ENCODE results near the gene MPV17L.
A peak's percentile ranks its signal among the peaks of the same experiment; 100 is the strongest.
"Not testable (repeated sequence)": the region's sequence is repeated elsewhere in the genome, so short reads cannot be mapped to it uniquely, and the experiment has no call there.

The MPV17L gene

GRCh38 chr16:15451098-15451731 is 55.7 kb downstream of the MPV17L start:
- Histone ChIP-seq H3K4me1 (ENCODE audit: control insufficient read depth in 2 of 2, insufficient read depth in 1 of 2, low read depth in 1 of 2, low read length in 2 of 2) (no peaks in the 10 kb centered on the region), H2BK120ac (ENCODE audit: low read depth, low read length) (no peak overlapping the region), H3K4me2 (ENCODE audit: insufficient read depth, low read length, poor library complexity, severe bottlenecking) (no peak overlapping the region), H3K23ac (ENCODE audit: low read depth, low read length, poor library complexity) (no peak overlapping the region), H3K9ac (ENCODE audit: low read depth, low read length, poor library complexity) (no peak overlapping the region), H3K4ac (ENCODE audit: low read length) (no peak overlapping the region), H3K18ac (ENCODE audit: low read length) (no peak overlapping the region), H2AK5ac (ENCODE audit: low read depth, low read length) (no peak overlapping the region), H4K8ac (ENCODE audit: low read depth, low read length) (no peak overlapping the region), H3K4me3 (ENCODE audit: low read length in 2 of 2) (no peak overlapping the region), H3K79me1 (ENCODE audit: low read depth, low read length) (no peaks in the 10 kb centered on the region), H2BK15ac (ENCODE audit: low read length) (no peak overlapping the region), H3K9me3 (replicated peaks in 1 of 2; ENCODE audit: control insufficient read depth in 2 of 2, insufficient read depth in 1 of 2, low read depth in 1 of 2, low read length in 2 of 2) (no peaks in the 10 kb centered on the region), H3K36me3 (replicated peaks in 1 of 2; ENCODE audit: control insufficient read depth in 2 of 2, insufficient read depth in 2 of 2, low read length in 2 of 2) (no peaks in the 10 kb centered on the region), H3K14ac (ENCODE audit: low read length) (no peak overlapping the region), H4K91ac (ENCODE audit: low read depth, low read length, poor library complexity) (no peak overlapping the region), H2AFZ (ENCODE audit: low read length) (no peak overlapping the region), H3K27ac (replicated peaks; ENCODE audit: low read length) (no peak overlapping the region), H2BK5ac (ENCODE audit: low read length) (no peak overlapping the region), H2BK12ac (ENCODE audit: low read length) (no peak overlapping the region), H3K27me3 (ENCODE audit: control insufficient read depth in 3 of 3, insufficient read depth in 3 of 3, low read depth in 1 of 3, low read length in 3 of 3) (peaks cover 0 to 3% (median 0%) of the 10 kb centered on the region in 3 experiments)
- no CpG with 5 or more reads among the region's 10 CpGs for WGBS, 2 donors (ENCODE audit: extremely low coverage in 2 of 2, insufficient read length in 2 of 2, insufficient replicate concordance in 1 of 2)
- no peak for DNase-seq (ENCODE audit: low spot score)

GRCh38 chr16:15452246-15452855 is 56.8 kb downstream of the MPV17L start:
- no peak for DNase-seq (ENCODE audit: low spot score)
- no peak overlapping the region for H3K23ac ChIP-seq (ENCODE audit: low read depth, low read length, poor library complexity)
- H3K4me3 ChIP-seq (ENCODE audit: low read length in 2 of 2), result peak overlapping the region in 1 of 2 donors; percentile 25
- H3K4ac ChIP-seq (ENCODE audit: low read length), result no peak overlapping the region
- H3K18ac ChIP-seq (ENCODE audit: low read length), result no peak overlapping the region
- H4K91ac ChIP-seq (ENCODE audit: low read depth, low read length, poor library complexity), result no peak overlapping the region
- H3K27me3 ChIP-seq (ENCODE audit: control insufficient read depth in 3 of 3, insufficient read depth in 3 of 3, low read depth in 1 of 3, low read length in 3 of 3), result peaks cover 0 to 3% (median 0%) of the 10 kb centered on the region in 3 experiments
- H3K14ac ChIP-seq (ENCODE audit: low read length), result no peak overlapping the region
- H2AK5ac ChIP-seq (ENCODE audit: low read depth, low read length), result no peak overlapping the region
- H2BK15ac ChIP-seq (ENCODE audit: low read length), result no peak overlapping the region
- no CpG with 5 or more reads among the region's 8 CpGs for WGBS, 2 donors (ENCODE audit: extremely low coverage in 2 of 2, insufficient read length in 2 of 2, insufficient replicate concordance in 1 of 2)
- H3K9ac ChIP-seq (ENCODE audit: low read depth, low read length, poor library complexity), result no peak overlapping the region
- no peak overlapping the region for H3K4me2 ChIP-seq (ENCODE audit: insufficient read depth, low read length, poor library complexity, severe bottlenecking)
- H3K4me1 ChIP-seq (ENCODE audit: control insufficient read depth in 2 of 2, insufficient read depth in 1 of 2, low read depth in 1 of 2, low read length in 2 of 2), result no peaks in the 10 kb centered on the region
- no peak overlapping the region for H2BK120ac ChIP-seq (ENCODE audit: low read depth, low read length)
- H2AFZ ChIP-seq (ENCODE audit: low read length), result no peak overlapping the region
- no peak overlapping the region for H2BK12ac ChIP-seq (ENCODE audit: low read length)
- H3K9me3 ChIP-seq (replicated peaks in 1 of 2; ENCODE audit: control insufficient read depth in 2 of 2, insufficient read depth in 1 of 2, low read depth in 1 of 2, low read length in 2 of 2), result no peaks in the 10 kb centered on the region
- no peak overlapping the region for H2BK5ac ChIP-seq (ENCODE audit: low read length)
- no peak overlapping the region for H3K27ac ChIP-seq (replicated peaks; ENCODE audit: low read length)
- no peak overlapping the region for H4K8ac ChIP-seq (ENCODE audit: low read depth, low read length)
- H3K79me1 ChIP-seq (ENCODE audit: low read depth, low read length), result peaks cover under 1% of the 10 kb centered on the region
- peaks cover 0 to under 1% of the 10 kb centered on the region in 2 donors for H3K36me3 ChIP-seq (replicated peaks in 1 of 2; ENCODE audit: control insufficient read depth in 2 of 2, insufficient read depth in 2 of 2, low read length in 2 of 2)

- not testable (repeated sequence) for H4K8ac ChIP-seq (ENCODE audit: low read depth, low read length); H3K27me3 ChIP-seq (ENCODE audit: control insufficient read depth in 3 of 3, insufficient read depth in 3 of 3, low read depth in 1 of 3, low read length in 3 of 3); H3K36me3 ChIP-seq (replicated peaks in 1 of 2; ENCODE audit: control insufficient read depth in 2 of 2, insufficient read depth in 2 of 2, low read length in 2 of 2); H3K79me1 ChIP-seq (ENCODE audit: low read depth, low read length); H3K9ac ChIP-seq (ENCODE audit: low read depth, low read length, poor library complexity); H3K9me3 ChIP-seq (replicated peaks in 1 of 2; ENCODE audit: control insufficient read depth in 2 of 2, insufficient read depth in 1 of 2, low read depth in 1 of 2, low read length in 2 of 2); H3K4me3 ChIP-seq (ENCODE audit: low read length in 2 of 2); H2BK120ac ChIP-seq (ENCODE audit: low read depth, low read length); H2BK15ac ChIP-seq (ENCODE audit: low read length); H3K27ac ChIP-seq (replicated peaks; ENCODE audit: low read length); H2BK5ac ChIP-seq (ENCODE audit: low read length); H3K4me1 ChIP-seq (ENCODE audit: control insufficient read depth in 2 of 2, insufficient read depth in 1 of 2, low read depth in 1 of 2, low read length in 2 of 2); H3K23ac ChIP-seq (ENCODE audit: low read depth, low read length, poor library complexity); H2AK5ac ChIP-seq (ENCODE audit: low read depth, low read length); DNase-seq (ENCODE audit: low spot score); H4K91ac ChIP-seq (ENCODE audit: low read depth, low read length, poor library complexity); H3K18ac ChIP-seq (ENCODE audit: low read length); H3K4ac ChIP-seq (ENCODE audit: low read length); H2AFZ ChIP-seq (ENCODE audit: low read length); H3K4me2 ChIP-seq (ENCODE audit: insufficient read depth, low read length, poor library complexity, severe bottlenecking); H3K14ac ChIP-seq (ENCODE audit: low read length); H2BK12ac ChIP-seq (ENCODE audit: low read length)
- no CpG with 5 or more reads among the region's 7 CpGs for WGBS, 2 donors (ENCODE audit: extremely low coverage in 2 of 2, insufficient read length in 2 of 2, insufficient replicate concordance in 1 of 2)
Measured at GRCh38 chr16:15453296-15453695, 57.7 kb downstream of the MPV17L start.

- H3K9ac ChIP-seq (ENCODE audit: low read depth, low read length, poor library complexity); H3K79me1 ChIP-seq (ENCODE audit: low read depth, low read length); H3K4me1 ChIP-seq (ENCODE audit: control insufficient read depth in 2 of 2, insufficient read depth in 1 of 2, low read depth in 1 of 2, low read length in 2 of 2); H3K14ac ChIP-seq (ENCODE audit: low read length); H3K27ac ChIP-seq (replicated peaks; ENCODE audit: low read length); H3K27me3 ChIP-seq (ENCODE audit: control insufficient read depth in 3 of 3, insufficient read depth in 3 of 3, low read depth in 1 of 3, low read length in 3 of 3); H3K4me2 ChIP-seq (ENCODE audit: insufficient read depth, low read length, poor library complexity, severe bottlenecking); DNase-seq (ENCODE audit: low spot score); H2BK12ac ChIP-seq (ENCODE audit: low read length); H2BK15ac ChIP-seq (ENCODE audit: low read length); H2AK5ac ChIP-seq (ENCODE audit: low read depth, low read length); H3K4me3 ChIP-seq (ENCODE audit: low read length in 2 of 2); H3K4ac ChIP-seq (ENCODE audit: low read length); H2BK120ac ChIP-seq (ENCODE audit: low read depth, low read length); H4K91ac ChIP-seq (ENCODE audit: low read depth, low read length, poor library complexity); H3K23ac ChIP-seq (ENCODE audit: low read depth, low read length, poor library complexity); H3K9me3 ChIP-seq (replicated peaks in 1 of 2; ENCODE audit: control insufficient read depth in 2 of 2, insufficient read depth in 1 of 2, low read depth in 1 of 2, low read length in 2 of 2); H2BK5ac ChIP-seq (ENCODE audit: low read length); H3K18ac ChIP-seq (ENCODE audit: low read length); H4K8ac ChIP-seq (ENCODE audit: low read depth, low read length); H3K36me3 ChIP-seq (replicated peaks in 1 of 2; ENCODE audit: control insufficient read depth in 2 of 2, insufficient read depth in 2 of 2, low read length in 2 of 2); H2AFZ ChIP-seq (ENCODE audit: low read length): not testable (repeated sequence)
- WGBS, 2 donors (ENCODE audit: extremely low coverage in 2 of 2, insufficient read length in 2 of 2, insufficient replicate concordance in 1 of 2), result no CpG with 5 or more reads among the region's 11 CpGs
Measured at GRCh38 chr16:15454933-15455332, 59.4 kb downstream of the MPV17L start.
